SK-N-SH (cell line): ENCODE measurements around the gene RFX5. TPM values are rescaled to one million over a fixed set of nuclear protein-coding genes. Genes with fewer than 3 reads are reported as not detected.
A peak's percentile ranks its signal among the peaks of the same experiment; 100 is the strongest.

ENCODE experiments used
- CTCF ChIA-PET: fragments of 300-600, 350-600 bp; formaldehyde crosslinking; extraction: SDS; loops from one replicate; lab custom pipeline; 2021; lab: Yijun Ruan, JAX
- POLR2A ChIA-PET: fragments of 350-600 bp; sonication (Branson Sonifier 250); formaldehyde crosslinking; extraction: SDS; loops from one replicate; lab custom pipeline; 2020; ENCODE audit warnings: antibody characterized with exemption, inconsistent platforms; lab: Yijun Ruan, JAX
- DNase-seq: peaks from one replicate; pipeline ENCODE4 v3.0.0; 2012
- H2AFZ ChIP-seq: fragments of 200-600 bp; sonication (generic); 2 replicates; pipeline ENCODE4 v1.8.1; 2016; ENCODE audit warnings: antibody characterized with exemption, mild to moderate bottlenecking, low read depth
- H3F3A ChIP-seq: fragments of 200-600 bp; sonication (generic); replicated peaks from 2 replicates; pipeline ENCODE3; 2016; ENCODE audit warnings: antibody characterized with exemption, mild to moderate bottlenecking; ENCODE audit not compliant: insufficient read depth
- H3K27ac ChIP-seq, 2 experiments: fragments of 200-500 bp in 1 of 2; fragments of 200-600 bp in 1 of 2; sonication (Bioruptor generic) in 1 of 2; sonication (generic), shearing (Covaris generic) in 1 of 2; 2 replicates each; pipeline versions ENCODE4 v1.5.1 to v1.6.1; 2014 to 2016; ENCODE audit warnings: low read depth in 2 of 2, inconsistent platforms in 1 of 2, low read length in 1 of 2, mild to moderate bottlenecking in 1 of 2, mixed read lengths in 1 of 2
- H3K27me3 ChIP-seq: fragments of 200-600 bp; sonication (generic), shearing (Covaris generic); 2 replicates; pipeline ENCODE4 v1.6.1; 2016; ENCODE audit warnings: mixed run types; ENCODE audit not compliant: insufficient read depth
- H3K36me3 ChIP-seq, 2 experiments: fragments of 200-500 bp in 1 of 2; fragments of 200-600 bp in 1 of 2; sonication (Bioruptor generic) in 1 of 2; sonication (generic) in 1 of 2; replicated peaks in 1 of 2; 2 replicates each; pipeline versions ENCODE3 to v1.5.1; 2014 to 2016; ENCODE audit warnings: low read length in 1 of 2, mild to moderate bottlenecking in 1 of 2; ENCODE audit not compliant: insufficient read depth in 2 of 2, control insufficient read depth in 1 of 2
- H3K4me1 ChIP-seq, 2 experiments: fragments of 200-500 bp in 1 of 2; fragments of 200-600 bp in 1 of 2; sonication (Bioruptor generic) in 1 of 2; sonication (generic), shearing (Covaris generic) in 1 of 2; 2 replicates each; pipeline versions ENCODE4 v1.5.1 to v1.6.1; 2014 to 2016; ENCODE audit warnings: low read depth in 1 of 2, low read length in 1 of 2, mixed run types in 1 of 2; ENCODE audit not compliant: insufficient read depth in 2 of 2, control insufficient read depth in 1 of 2
- H3K4me2 ChIP-seq: fragments of 200-600 bp; sonication (generic), shearing (Covaris generic); 2 replicates; pipeline ENCODE4 v1.6.1; 2017; ENCODE audit warnings: mixed run types
- H3K4me3 ChIP-seq, 2 experiments: fragments of 200-500 bp in 1 of 2; fragments of 200-600 bp in 1 of 2; sonication (Bioruptor generic) in 1 of 2; sonication (generic), shearing (Covaris generic) in 1 of 2; 2 replicates each; pipeline versions ENCODE4 v1.5.1 to v1.8.1; 2014 to 2016; ENCODE audit warnings: low read depth in 2 of 2, inconsistent platforms in 1 of 2, low read length in 1 of 2, mild to moderate bottlenecking in 1 of 2, mixed read lengths in 1 of 2, moderate library complexity in 1 of 2
- H3K79me2 ChIP-seq: fragments of 200-600 bp; sonication (generic); 2 replicates; pipeline ENCODE4 v1.8.1; 2017; ENCODE audit warnings: mild to moderate bottlenecking; ENCODE audit not compliant: insufficient read depth
- H3K9ac ChIP-seq: fragments of 200-600 bp; sonication (generic); 2 replicates; pipeline ENCODE4 v1.6.1; 2017; ENCODE audit warnings: mixed run types
- H3K9me2 ChIP-seq: fragments of 200-600 bp; sonication (generic); 2 replicates; pipeline ENCODE4 v1.6.1; 2017; ENCODE audit warnings: mixed run types
- H3K9me3 ChIP-seq: fragments of 200-600 bp; sonication (generic); 2 replicates; pipeline ENCODE4 v1.6.1; 2017; ENCODE audit warnings: mixed run types, mild to moderate bottlenecking, moderate library complexity
- H4K20me1 ChIP-seq: fragments of 200-600 bp; sonication (generic); 2 replicates; pipeline ENCODE4 v1.6.1; 2017; ENCODE audit warnings: mild to moderate bottlenecking, mixed run types; ENCODE audit not compliant: insufficient read depth
- FOSL2 ChIP-seq: IDR thresholded peaks from 2 replicates; pipeline ENCODE4 v1.4.0; 2012; ENCODE audit warnings: low read depth, mild to moderate bottlenecking, moderate library complexity, borderline replicate concordance
- MXI1 ChIP-seq: IDR thresholded peaks from 2 replicates; pipeline ENCODE4 v1.6.1; 2012; ENCODE audit warnings: mild to moderate bottlenecking, low read depth, low read length, improper control_type of control experiment
- NRF1 ChIP-seq: IDR thresholded peaks from 2 replicates; pipeline ENCODE4 v1.6.1; 2012; ENCODE audit warnings: low read depth, mild to moderate bottlenecking, low read length
- RFX5 ChIP-seq: IDR thresholded peaks from 2 replicates; pipeline ENCODE4 v1.6.1; 2012; ENCODE audit warnings: mild to moderate bottlenecking, improper control_type of control experiment, low read length
- TEAD4 ChIP-seq: IDR thresholded peaks from 2 replicates; pipeline ENCODE4 v1.4.0; 2012; ENCODE audit warnings: mild to moderate bottlenecking, borderline replicate concordance; ENCODE audit not compliant: insufficient read depth
- WGBS: methylation state at CpG from one replicate; pipeline ENCODE4 v1.1.6; 2017; ENCODE audit warnings: low lambda C conversion rate; 5-methylcytosine and 5-hydroxymethylcytosine counted together
- polyA plus RNA-seq, 3 experiments: library from polyadenylated mRNA; depleted of rRNA; stranded (reverse); fragments of >200 nt; gene quantifications; 2 replicates each; pipeline ENCODE4 v1.2.3, GENCODE V29; 2012
- TF ChIP-seq, protein P1 (sequence below): IDR thresholded peaks from 2 replicates; pipeline ENCODE4 v1.4.0; 2012; ENCODE audit warnings: low read depth, borderline replicate concordance
- TF ChIP-seq, protein P2 (sequence below): IDR thresholded peaks from 2 replicates; pipeline ENCODE4 v1.6.1; 2012; ENCODE audit warnings: mild to moderate bottlenecking, low read depth, low read length, moderate library complexity
- TF ChIP-seq, protein P3 (sequence below): fragments of 200-600 bp; sonication (generic); IDR thresholded peaks from 2 replicates; pipeline ENCODE4 v1.6.1; 2017; ENCODE audit warnings: antibody characterized with exemption, mild to moderate bottlenecking, moderate library complexity
- TF ChIP-seq, protein P4 (sequence below): fragments of 150-350 bp; IDR thresholded peaks from 2 replicates; pipeline ENCODE4 v1.6.1; 2017; ENCODE audit warnings: antibody characterized with exemption, low read length, low read depth, borderline replicate concordance
- TF ChIP-seq, protein P5 (sequence below): IDR thresholded peaks from 2 replicates; pipeline ENCODE4 v1.4.0; 2012; ENCODE audit warnings: low read depth, borderline replicate concordance

Gene RFX5
- polyA plus RNA-seq, 1 of the 3 experiments (the other 2 are of a cell fraction) = 29.1 TPM

DNA sequence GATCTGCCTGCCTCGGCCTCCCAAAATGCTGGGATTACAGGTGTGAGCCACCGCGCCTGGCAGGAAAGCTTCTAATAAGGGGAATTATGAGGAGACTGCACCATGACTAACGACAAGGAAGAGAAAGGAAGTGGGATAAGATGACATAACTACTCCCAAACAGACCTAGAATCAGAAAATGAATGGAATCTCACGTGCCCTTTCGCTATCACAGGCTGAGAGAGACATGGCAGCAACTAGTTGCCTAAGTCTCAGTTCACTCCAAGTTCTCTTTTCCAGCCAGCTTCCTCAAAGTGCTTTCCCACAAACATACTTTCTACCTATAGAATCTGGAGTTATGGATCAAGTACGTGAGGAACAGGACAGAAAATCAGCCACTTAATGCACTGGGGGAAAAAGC is 21.8 kb downstream of the RFX5 start:
- POLR2A ChIA-PET = no interaction called here
- no peaks in the 10 kb centered on the region for H3F3A ChIP-seq
- no peaks in the 10 kb centered on the region for H3K27me3 ChIP-seq
- H3K36me3 ChIP-seq = peaks cover 26 to 39% of the 10 kb centered on the region in 2 experiments
- no peak overlapping the region for H2AFZ ChIP-seq
- H3K4me3 ChIP-seq = no peak overlapping the region
- peaks cover 62% of the 10 kb centered on the region for H3K79me2 ChIP-seq
- TF ChIP-seq TEAD4 = no peak
- TF ChIP-seq FOSL2 = no peak
- H4K20me1 ChIP-seq = no peaks in the 10 kb centered on the region
- peak overlapping the region; percentile 85 for H3K4me2 ChIP-seq
- H3K9me3 ChIP-seq = no peaks in the 10 kb centered on the region
- H3K9me2 ChIP-seq = no peaks in the 10 kb centered on the region
- no peak overlapping the region for H3K27ac ChIP-seq
- WGBS = 87% methylated on average over 7 of the region's 7 CpGs
- CTCF ChIA-PET = interaction anchor here (1.0 to 16.4 kb wide), 4 partner anchors 14 to 24 kb away, joined by 3 to 142 read pairs (median 4); no protein-coding TSS in a partner anchor
- no peak overlapping the region; the same call in 1 of the 2 replicates for H3K9ac ChIP-seq
- H3K4me1 ChIP-seq = peaks cover 5 to 12% of the 10 kb centered on the region in 2 experiments; a peak in 3 of 4 replicates
- DNase-seq = no peak

DNA sequence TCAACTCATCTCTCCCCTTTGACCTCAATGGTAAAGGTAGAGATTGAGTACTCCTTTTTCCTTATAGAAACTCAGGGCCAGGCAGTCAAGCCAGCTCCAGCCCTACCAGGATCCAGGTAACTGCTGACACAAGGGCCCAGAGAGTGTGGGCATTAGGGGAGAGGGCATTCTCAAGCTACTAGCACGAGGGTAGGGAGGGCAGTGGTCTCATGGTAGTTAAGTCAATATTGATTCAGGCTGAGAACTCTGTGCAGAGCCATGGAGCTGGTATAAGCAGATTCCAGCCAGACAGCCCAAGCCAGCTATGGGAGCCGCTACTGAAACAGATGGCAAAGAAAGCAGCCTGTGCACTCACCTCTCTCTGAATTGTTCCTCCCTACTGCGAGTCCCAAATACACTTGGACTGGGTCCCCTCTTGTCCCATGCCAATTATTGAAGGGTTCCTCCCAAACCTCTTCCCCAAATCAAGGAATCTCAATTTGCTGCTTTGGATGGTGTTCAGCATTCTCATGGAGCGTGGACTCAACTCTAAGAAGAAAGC is 22.6 kb downstream of the RFX5 start:
- Histone ChIP-seq H3K9ac (no peak overlapping the region), H2AFZ (no peak overlapping the region), H3K9me3 (no peaks in the 10 kb centered on the region), H3K27me3 (no peaks in the 10 kb centered on the region), H3K36me3 (peaks cover 29 to 39% of the 10 kb centered on the region in 2 experiments), H3K4me3 (no peak overlapping the region), H3K9me2 (no peaks in the 10 kb centered on the region), H3K79me2 (peaks cover 70% of the 10 kb centered on the region), H3K27ac (no peak overlapping the region), H3K4me1 (peaks cover 5 to 12% of the 10 kb centered on the region in 2 experiments; a peak in 3 of 4 replicates), H4K20me1 (no peaks in the 10 kb centered on the region), H3F3A (no peaks in the 10 kb centered on the region), H3K4me2 (no peak overlapping the region)
- ChIA-PET POLR2A (no interaction called here), CTCF (interaction anchor here (1.0 to 16.4 kb wide), 4 partner anchors 13 to 24 kb away, joined by 3 to 142 read pairs (median 4); no protein-coding TSS in a partner anchor)
- 77% methylated on average over 2 of the region's 4 CpGs for WGBS
- DNase-seq = no peak
- TF ChIP-seq, protein P1, sequence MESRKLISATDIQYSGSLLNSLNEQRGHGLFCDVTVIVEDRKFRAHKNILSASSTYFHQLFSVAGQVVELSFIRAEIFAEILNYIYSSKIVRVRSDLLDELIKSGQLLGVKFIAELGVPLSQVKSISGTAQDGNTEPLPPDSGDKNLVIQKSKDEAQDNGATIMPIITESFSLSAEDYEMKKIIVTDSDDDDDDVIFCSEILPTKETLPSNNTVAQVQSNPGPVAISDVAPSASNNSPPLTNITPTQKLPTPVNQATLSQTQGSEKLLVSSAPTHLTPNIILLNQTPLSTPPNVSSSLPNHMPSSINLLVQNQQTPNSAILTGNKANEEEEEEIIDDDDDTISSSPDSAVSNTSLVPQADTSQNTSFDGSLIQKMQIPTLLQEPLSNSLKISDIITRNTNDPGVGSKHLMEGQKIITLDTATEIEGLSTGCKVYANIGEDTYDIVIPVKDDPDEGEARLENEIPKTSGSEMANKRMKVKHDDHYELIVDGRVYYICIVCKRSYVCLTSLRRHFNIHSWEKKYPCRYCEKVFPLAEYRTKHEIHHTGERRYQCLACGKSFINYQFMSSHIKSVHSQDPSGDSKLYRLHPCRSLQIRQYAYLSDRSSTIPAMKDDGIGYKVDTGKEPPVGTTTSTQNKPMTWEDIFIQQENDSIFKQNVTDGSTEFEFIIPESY = no peak

DNA sequence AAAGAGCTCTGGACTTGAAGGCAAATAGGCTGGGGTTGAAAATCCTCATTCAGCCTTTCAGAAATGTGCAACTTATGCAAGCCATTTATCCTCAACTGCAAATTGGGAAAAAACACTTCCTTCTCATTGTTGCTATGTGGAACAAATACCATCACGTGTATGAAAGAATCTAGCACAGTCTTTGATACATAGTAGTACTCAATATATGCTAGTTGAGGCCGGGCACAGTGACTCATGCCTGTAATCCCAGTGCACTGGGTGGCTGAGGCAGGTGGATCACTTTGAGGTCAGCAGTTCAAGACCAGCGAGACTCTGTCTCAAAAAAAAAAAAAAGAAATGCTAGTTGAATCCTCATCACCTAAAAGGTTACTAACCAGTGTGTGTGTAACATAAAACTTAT is 28.1 kb downstream of the RFX5 start:
- H3K4me1 ChIP-seq = peaks cover 4 to 6% of the 10 kb centered on the region in 2 experiments; a peak in 3 of 4 replicates
- CTCF ChIA-PET = interaction anchor here (2.0 to 16.4 kb wide), 2 partner anchors 18 to 23 kb away, joined by 6 to 142 read pairs; no protein-coding TSS in a partner anchor
- TF ChIP-seq, protein P2, sequence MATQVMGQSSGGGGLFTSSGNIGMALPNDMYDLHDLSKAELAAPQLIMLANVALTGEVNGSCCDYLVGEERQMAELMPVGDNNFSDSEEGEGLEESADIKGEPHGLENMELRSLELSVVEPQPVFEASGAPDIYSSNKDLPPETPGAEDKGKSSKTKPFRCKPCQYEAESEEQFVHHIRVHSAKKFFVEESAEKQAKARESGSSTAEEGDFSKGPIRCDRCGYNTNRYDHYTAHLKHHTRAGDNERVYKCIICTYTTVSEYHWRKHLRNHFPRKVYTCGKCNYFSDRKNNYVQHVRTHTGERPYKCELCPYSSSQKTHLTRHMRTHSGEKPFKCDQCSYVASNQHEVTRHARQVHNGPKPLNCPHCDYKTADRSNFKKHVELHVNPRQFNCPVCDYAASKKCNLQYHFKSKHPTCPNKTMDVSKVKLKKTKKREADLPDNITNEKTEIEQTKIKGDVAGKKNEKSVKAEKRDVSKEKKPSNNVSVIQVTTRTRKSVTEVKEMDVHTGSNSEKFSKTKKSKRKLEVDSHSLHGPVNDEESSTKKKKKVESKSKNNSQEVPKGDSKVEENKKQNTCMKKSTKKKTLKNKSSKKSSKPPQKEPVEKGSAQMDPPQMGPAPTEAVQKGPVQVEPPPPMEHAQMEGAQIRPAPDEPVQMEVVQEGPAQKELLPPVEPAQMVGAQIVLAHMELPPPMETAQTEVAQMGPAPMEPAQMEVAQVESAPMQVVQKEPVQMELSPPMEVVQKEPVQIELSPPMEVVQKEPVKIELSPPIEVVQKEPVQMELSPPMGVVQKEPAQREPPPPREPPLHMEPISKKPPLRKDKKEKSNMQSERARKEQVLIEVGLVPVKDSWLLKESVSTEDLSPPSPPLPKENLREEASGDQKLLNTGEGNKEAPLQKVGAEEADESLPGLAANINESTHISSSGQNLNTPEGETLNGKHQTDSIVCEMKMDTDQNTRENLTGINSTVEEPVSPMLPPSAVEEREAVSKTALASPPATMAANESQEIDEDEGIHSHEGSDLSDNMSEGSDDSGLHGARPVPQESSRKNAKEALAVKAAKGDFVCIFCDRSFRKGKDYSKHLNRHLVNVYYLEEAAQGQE = no peak
- TF ChIP-seq, protein P3, sequence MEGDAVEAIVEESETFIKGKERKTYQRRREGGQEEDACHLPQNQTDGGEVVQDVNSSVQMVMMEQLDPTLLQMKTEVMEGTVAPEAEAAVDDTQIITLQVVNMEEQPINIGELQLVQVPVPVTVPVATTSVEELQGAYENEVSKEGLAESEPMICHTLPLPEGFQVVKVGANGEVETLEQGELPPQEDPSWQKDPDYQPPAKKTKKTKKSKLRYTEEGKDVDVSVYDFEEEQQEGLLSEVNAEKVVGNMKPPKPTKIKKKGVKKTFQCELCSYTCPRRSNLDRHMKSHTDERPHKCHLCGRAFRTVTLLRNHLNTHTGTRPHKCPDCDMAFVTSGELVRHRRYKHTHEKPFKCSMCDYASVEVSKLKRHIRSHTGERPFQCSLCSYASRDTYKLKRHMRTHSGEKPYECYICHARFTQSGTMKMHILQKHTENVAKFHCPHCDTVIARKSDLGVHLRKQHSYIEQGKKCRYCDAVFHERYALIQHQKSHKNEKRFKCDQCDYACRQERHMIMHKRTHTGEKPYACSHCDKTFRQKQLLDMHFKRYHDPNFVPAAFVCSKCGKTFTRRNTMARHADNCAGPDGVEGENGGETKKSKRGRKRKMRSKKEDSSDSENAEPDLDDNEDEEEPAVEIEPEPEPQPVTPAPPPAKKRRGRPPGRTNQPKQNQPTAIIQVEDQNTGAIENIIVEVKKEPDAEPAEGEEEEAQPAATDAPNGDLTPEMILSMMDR = no peak
- TF ChIP-seq NRF1 = no peak
- no peak for TF ChIP-seq RFX5
- TF ChIP-seq MXI1 = no peak
- TF ChIP-seq, protein P4, sequence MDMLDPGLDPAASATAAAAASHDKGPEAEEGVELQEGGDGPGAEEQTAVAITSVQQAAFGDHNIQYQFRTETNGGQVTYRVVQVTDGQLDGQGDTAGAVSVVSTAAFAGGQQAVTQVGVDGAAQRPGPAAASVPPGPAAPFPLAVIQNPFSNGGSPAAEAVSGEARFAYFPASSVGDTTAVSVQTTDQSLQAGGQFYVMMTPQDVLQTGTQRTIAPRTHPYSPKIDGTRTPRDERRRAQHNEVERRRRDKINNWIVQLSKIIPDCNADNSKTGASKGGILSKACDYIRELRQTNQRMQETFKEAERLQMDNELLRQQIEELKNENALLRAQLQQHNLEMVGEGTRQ = no peak
- TF ChIP-seq, protein P5, sequence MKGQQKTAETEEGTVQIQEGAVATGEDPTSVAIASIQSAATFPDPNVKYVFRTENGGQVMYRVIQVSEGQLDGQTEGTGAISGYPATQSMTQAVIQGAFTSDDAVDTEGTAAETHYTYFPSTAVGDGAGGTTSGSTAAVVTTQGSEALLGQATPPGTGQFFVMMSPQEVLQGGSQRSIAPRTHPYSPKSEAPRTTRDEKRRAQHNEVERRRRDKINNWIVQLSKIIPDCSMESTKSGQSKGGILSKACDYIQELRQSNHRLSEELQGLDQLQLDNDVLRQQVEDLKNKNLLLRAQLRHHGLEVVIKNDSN = no peak

More for the DNA sequence above, 28.1 kb downstream of the RFX5 start:
- no peaks in the 10 kb centered on the region for H3K9me3 ChIP-seq
- no peak overlapping the region for H3K4me3 ChIP-seq
- H3K27me3 ChIP-seq = no peaks in the 10 kb centered on the region
- no peak overlapping the region for H2AFZ ChIP-seq
- DNase-seq = no peak
- WGBS = 74% methylated on average over 3 of the region's 3 CpGs
- H3K9me2 ChIP-seq = no peaks in the 10 kb centered on the region
- POLR2A ChIA-PET = no interaction called here
- H3K4me2 ChIP-seq = no peak overlapping the region
- 0 out of 2 replicates have a peak, but pooled peaks cover 3% of the 10 kb centered on the region for H4K20me1 ChIP-seq
- H3K79me2 ChIP-seq = peaks cover 56% of the 10 kb centered on the region
- peaks cover 45 to 48% of the 10 kb centered on the region in 2 experiments for H3K36me3 ChIP-seq
- no peak overlapping the region for H3K27ac ChIP-seq
- H3K9ac ChIP-seq = no peak overlapping the region
- peaks cover 27% of the 10 kb centered on the region for H3F3A ChIP-seq
